HG03060 (cell line): ENCODE measurements around the gene ZNF283.
"Not testable (repeated sequence)": the region's sequence is repeated elsewhere in the genome, so short reads cannot be mapped to it uniquely, and the experiment has no call there.

Experiments
- ATAC-seq: cut with Tn5 transposase; IDR thresholded peaks from one replicate; pipeline ENCODE4 v1.9.1; 2021; ENCODE audit warnings: low read depth, moderate number of reproducible peaks; ENCODE audit not compliant: unreplicated experiment

Gene ZNF283

GRCh38 chr19:43798546-43799409 lies 28.3 kb upstream of the ZNF283 start:
- no peak for ATAC-seq

- ATAC-seq, result no peak
Observed at GRCh38 chr19:43799502-43800142, 27.5 kb upstream of the ZNF283 start.

- no peak for ATAC-seq
Observed at GRCh38 chr19:43802216-43802951, 24.7 kb upstream of the ZNF283 start, which contains the start of gene LYPD5. Gene LYPD5 (minus strand): TSS chr19:43802447. CDS start chr19:43802380, 67 bp downstream.

- ATAC-seq, result no peak
Observed at GRCh38 chr19:43804432-43804831, 22.7 kb upstream of the ZNF283 start.

- not testable (repeated sequence) for ATAC-seq
Observed at GRCh38 chr19:43806401-43806800, 20.7 kb upstream of the ZNF283 start.

- ATAC-seq, result no peak
Observed at GRCh38 chr19:43806848-43807247, 20.3 kb upstream of the ZNF283 start.

GRCh38 chr19:43807651-43808050 lies 19.5 kb upstream of the ZNF283 start:
- ATAC-seq, result no peak

- no peak for ATAC-seq
Observed at GRCh38 chr19:43809762-43810696, 17.1 kb upstream of the ZNF283 start.

GRCh38 chr19:43811837-43812236 lies 15.3 kb upstream of the ZNF283 start:
- no peak for ATAC-seq

- ATAC-seq, result no peak
Observed at GRCh38 chr19:43812259-43812658, 14.9 kb upstream of the ZNF283 start.

GRCh38 chr19:43812688-43813087 lies 14.4 kb upstream of the ZNF283 start:
- ATAC-seq, result no peak

- no peak for ATAC-seq
Observed at GRCh38 chr19:43814663-43815352, 12.3 kb upstream of the ZNF283 start.

GRCh38 chr19:43817454-43817853 lies 9.7 kb upstream of the ZNF283 start:
- ATAC-seq, result not testable (repeated sequence)

GRCh38 chr19:43818500-43818899 lies 8.6 kb upstream of the ZNF283 start:
- no peak for ATAC-seq

GRCh38 chr19:43820098-43820883 lies 6.8 kb upstream of the ZNF283 start:
- ATAC-seq, result no peak

GRCh38 chr19:43820884-43821215 lies 6.3 kb upstream of the ZNF283 start:
- no peak for ATAC-seq

- ATAC-seq, result not testable (repeated sequence)
Observed at GRCh38 chr19:43823856-43824255, 3.3 kb upstream of the ZNF283 start.

GRCh38 chr19:43824572-43824971 lies 2.5 kb upstream of the ZNF283 start:
- not testable (repeated sequence) for ATAC-seq

GRCh38 chr19:43839139-43839538 lies 12.0 kb downstream of the ZNF283 start:
- ATAC-seq, result no peak
